NCI-H524 treated with DMSO at 0.1 percent for 48 hours (cell line): ENCODE data around the gene PTER.

Experiments
- DNase-seq: peaks from one replicate; lab custom pipeline; 2025; lab: John Stamatoyannopoulos, UW

PTER gene

GRCh38 chr10:16436758-16437539 lies at the start of gene PTER:
Gene PTER, plus strand, starts transcription at chr10:16437010. Its CDS starts 47,375 bp downstream, at chr10:16484385.
- DNase-seq, result peak; percentile 39

DNA sequence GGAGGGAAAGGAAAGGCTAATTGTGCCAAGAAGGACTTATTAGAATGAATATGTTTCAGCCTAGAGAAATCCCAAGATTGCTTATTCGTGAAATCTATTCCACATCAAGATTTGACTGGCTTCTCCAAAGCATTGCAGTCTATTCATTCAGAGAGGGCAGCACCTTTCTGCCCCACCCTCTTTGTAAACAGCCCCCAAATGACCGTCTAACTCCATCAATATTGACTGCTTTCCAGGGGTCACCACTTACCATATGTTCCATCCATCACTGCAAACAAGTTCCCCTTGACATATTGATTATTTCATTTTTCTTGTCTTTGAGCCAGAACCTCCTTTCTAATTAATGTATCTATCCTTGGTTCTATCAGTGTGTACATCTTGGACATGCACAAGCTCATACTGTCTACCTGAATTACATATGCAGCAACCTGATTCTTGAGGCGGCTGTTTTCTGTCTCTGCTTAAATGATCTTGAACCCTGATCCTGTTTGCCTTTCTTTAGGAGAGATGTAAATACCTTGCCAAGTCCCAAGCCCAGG lies 44.2 kb upstream of the PTER start:
- DNase-seq, result no peak

DNA sequence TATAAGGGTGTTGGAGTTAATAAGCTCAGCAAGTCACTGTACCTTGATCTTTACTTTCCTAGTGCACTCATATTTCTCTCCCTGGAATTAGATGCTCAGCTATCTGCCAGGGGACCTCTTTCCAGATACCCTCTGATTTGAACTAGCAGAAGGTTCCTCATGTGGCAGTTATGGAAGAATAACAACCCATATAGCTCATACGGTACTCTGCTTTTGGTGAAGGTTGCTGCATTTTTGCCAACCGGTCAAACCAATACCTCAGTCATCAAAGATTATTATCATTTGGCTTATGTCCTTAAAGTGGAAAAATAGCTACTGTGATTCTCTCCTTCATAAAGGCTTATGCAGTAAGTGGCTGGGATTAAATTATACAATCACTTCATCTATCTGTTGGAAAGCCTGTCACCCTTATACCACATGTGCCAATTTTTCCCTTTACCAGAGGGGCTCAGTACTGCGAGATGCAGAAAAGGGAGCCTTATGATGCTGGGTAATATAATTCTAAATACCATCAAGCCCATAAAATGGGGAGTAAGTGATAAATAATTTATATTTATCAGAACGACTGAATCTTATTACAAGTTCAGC lies 43.4 kb upstream of the PTER start:
- DNase-seq, result no peak

DNA sequence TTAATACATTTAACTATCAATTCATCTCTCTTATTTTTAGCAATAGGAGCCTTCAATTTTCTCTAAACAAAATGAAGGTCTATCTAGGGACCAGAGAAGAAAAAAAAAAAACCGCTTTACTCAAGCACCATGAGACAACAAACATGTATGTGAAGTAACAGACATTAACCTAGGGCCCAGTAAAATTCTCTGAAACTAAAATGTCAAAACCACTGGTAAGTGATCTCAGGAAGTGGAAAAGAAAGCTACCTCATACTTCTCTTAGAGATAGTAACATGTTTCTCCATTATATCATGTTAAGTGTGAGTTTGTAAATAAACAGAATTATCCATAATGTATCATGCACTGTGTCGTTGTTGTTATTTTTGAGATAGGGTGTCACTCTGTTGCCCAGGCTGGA lies 35.4 kb upstream of the PTER start:
- DNase-seq, result no peak

DNA sequence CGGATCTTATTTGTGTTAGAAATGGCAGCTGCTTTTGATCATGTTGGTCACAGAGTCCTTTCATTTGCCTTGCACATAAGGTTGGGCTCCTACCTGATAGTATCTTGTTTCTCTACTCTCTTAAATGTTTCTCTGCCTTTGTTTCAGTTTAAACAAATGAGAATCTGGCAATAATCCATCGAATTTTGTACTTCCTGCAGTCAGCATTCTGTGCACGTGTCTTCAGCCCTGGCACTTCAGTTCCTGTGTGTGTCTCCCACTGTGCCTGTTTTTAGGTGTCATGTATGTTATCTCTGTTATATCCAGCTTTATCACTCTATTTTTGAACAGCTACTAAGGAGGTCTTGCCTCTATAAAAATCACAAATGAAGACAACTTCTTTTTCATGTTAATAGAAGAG lies 28.4 kb upstream of the PTER start:
- DNase-seq, result no peak

DNA sequence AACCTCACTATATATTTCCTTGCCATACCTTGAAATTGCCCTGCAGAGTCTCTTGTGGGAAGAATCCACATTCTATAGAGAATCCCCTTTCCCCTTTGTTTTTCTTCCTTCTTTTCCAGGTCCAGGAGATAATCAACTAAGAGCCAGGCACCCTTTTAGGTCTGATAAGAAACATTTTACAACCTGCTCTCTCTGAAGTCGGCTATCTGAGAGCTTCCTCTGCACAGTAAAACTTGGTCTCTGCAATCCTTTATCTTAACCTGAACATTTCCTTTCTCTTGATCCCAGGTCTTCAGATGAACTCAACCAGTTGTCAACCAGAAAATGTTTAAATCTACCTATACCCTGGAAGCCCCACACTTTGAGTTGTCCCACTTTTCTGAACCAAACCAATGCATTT lies 19.5 kb upstream of the PTER start:
- no peak for DNase-seq

DNA sequence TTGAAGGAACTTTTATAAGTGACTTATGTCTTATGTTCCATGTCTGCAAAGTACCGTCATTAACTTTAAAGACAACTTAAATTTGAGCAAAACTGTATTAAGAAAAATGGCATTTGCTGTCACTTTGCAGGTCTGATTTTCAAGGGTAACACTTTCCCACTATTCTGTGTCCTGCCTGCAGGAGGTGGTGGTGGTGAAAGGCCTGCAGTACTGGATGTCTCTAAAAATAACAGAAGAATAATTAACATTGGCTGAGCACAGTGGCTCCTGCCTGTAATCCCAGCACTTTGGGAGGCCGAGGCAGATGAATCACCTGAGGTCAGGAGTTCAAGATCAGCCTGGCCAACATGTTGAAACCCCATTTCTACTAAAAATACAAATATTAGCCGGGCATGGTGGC lies 13.2 kb upstream of the PTER start:
- no peak for DNase-seq

GRCh38 chr10:16425449-16425848 lies 11.4 kb upstream of the PTER start:
- no peak for DNase-seq

GRCh38 chr10:16429539-16429938 lies 7.3 kb upstream of the PTER start:
- no peak for DNase-seq

- no peak for DNase-seq
Observed at GRCh38 chr10:16436367-16436757, 448 bp upstream of the PTER start.

DNA sequence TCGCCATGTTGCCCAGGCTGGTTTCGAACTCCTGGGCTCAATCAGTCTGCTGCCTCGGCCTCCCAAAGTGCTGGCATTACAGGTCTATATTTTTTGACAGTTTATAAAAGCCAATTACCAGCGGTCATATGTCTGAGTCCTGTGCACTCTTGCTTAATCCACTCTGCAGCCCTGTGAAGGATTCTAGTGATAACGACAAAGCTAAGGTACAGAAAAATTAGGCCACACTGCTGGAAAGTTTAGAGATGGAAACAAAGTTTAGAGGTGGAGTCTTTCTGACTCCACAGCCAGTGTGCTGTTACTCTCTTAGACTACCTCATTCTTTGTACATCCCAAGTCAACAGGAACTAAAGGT lies 707 bp downstream of the PTER start:
- DNase-seq, result no peak

- DNase-seq, result no peak
Observed at GRCh38 chr10:16439295-16439694, 2.5 kb downstream of the PTER start.

GRCh38 chr10:16440396-16441133 lies 3.8 kb downstream of the PTER start:
- DNase-seq, result no peak

- no peak for DNase-seq
Observed at GRCh38 chr10:16441173-16441840, 4.5 kb downstream of the PTER start.

GRCh38 chr10:16442914-16443313 lies 6.1 kb downstream of the PTER start:
- no peak for DNase-seq

DNA sequence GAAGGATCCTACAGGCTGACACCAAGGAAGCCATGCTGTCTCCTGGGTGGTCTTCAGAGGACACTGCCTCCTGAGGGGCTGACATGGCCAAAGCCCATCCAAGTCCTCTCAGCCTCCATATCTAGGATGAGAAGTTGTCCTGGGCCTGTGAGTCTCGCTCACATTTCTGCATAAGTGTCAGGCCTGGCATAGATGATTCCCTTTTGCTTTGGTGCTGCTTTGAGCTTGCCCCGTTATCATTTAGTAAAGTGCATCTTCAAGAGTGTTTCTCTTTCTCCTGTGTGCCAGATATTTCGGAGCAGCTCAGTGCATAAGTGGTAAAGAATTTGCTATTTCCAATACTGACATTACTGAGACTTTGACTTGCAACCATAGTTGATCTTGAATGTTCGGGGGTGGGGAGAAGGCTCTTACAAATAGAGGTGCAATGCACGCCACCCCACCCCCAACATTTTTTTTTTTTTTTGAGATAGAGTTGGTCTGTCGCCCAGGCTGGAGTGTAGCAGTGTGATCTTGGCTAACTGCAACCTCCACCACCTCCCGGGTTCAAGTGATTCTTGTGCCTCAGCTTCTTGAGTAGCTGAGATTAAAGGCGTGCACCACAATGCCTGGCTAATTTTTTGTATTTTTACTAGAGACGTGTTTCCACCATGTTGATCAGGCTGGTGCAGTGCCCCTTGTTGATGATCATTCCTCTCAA lies 9.1 kb downstream of the PTER start:
- no peak for DNase-seq

GRCh38 chr10:16449454-16449853 lies 12.6 kb downstream of the PTER start:
- no peak for DNase-seq

- DNase-seq, result no peak
Observed at GRCh38 chr10:16458166-16458955, 21.6 kb downstream of the PTER start.

DNA sequence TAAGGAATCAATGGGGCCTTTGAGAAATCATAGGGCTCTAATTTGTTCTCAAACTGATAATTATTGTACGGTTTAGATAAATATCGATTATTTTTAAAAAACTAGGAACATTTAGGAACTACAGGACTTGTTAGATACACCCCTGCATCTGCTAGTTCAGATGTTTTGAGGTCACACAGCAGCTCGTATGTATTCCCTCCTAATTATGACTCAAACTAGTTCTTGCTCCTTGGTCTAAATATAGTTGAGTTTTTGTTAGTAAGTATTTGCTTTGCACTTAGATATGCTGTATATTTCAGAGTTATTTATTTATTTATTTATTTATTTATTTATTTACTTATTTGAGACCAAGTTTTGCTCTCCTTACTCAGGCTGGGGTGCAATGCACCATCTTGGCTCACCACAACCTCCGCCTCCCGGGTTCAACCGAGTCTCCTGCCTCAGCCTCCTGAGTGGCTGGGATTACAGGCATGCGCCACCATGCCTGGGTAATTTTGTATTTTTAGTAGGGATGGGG lies 22.7 kb downstream of the PTER start:
- DNase-seq, result no peak

DNA sequence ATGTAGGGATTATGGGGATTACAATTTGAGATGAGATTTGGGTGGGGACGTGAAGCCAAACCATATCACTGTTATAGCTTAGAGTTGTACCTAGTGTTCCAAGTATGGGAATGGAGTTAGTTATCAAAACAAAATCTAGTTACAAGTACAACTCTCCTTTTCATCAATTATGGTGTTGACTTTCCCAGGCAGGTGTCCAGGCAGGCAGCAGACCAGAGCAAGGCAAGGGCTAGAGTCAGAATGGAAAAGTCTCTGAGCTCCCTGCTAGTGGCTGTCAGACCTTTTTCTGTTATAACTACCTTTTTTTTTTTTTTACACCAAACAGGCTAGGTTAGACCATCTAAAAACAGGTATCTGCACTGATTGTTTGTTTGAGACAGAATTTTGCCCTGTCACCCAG lies 29.2 kb downstream of the PTER start:
- no peak for DNase-seq

- DNase-seq, result no peak
Observed at GRCh38 chr10:16470747-16471146, 33.9 kb downstream of the PTER start.
